ENCODE data around the gene HSD17B10. TPM values are rescaled to one million over a fixed set of nuclear protein-coding genes. Genes with fewer than 3 reads are reported as not detected.
"Not testable (repeated sequence)": the region's sequence is repeated elsewhere in the genome, so short reads cannot be mapped to it uniquely, and the experiment has no call there.

The HSD17B10 gene
- total and polyA plus RNA-seq, 10 donors: 41.9 to 67.7 (median 48.6) TPM

DNA sequence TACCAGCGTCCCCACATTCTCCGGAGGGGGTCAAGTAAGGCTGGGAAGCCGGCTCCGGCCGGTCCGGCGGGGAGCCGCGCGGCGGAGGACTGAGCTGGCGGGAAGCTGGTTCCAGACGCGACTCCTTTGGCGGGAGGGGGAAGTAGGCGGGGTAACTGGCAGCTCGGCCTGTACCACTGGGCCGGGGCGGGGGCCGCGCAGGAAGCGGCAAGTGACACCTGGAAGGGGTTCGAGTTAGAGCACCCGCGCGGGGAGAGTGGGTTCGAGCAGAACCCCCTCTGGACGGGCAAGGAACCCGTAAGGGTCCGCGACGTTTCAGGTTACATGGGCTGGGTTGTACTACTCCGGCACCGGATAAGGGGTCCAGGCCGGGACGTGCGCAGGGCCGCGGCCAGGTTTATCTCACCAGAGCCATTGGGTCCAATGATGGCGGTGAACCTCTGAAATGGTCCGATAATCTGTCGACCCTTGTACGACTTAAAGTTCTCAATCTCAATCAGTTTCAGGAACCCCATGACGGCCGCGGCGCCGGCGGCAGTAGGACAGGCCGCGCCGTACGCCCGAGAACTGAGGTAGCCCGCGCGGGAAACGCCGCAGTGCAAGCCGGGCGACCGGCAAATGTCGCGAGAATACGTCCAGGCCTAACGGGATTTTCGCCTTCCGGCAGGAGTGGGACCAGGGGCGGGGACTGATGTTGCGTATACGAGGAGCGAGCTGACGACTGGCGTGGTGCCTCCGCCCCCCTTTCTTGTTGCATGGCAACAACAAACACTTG is 11.9 kb downstream of the HSD17B10 start, which contains the start of gene SMC1A:
Gene SMC1A (minus strand): TSS at position 569 of the 775 bp plus-strand sequence. CDS start 54 bp downstream, at position 515.
- TF ChIP-seq POLR2AphosphoS5 (IDR thresholded peaks at IDR 0.05) (peak; percentile 92 to 94 (median 93)), POLR2A (IDR thresholded peaks at IDR 0.05) (peak in 2 of 3 donors; percentile 27 to 38)
- TF ChIP-seq, protein P1, sequence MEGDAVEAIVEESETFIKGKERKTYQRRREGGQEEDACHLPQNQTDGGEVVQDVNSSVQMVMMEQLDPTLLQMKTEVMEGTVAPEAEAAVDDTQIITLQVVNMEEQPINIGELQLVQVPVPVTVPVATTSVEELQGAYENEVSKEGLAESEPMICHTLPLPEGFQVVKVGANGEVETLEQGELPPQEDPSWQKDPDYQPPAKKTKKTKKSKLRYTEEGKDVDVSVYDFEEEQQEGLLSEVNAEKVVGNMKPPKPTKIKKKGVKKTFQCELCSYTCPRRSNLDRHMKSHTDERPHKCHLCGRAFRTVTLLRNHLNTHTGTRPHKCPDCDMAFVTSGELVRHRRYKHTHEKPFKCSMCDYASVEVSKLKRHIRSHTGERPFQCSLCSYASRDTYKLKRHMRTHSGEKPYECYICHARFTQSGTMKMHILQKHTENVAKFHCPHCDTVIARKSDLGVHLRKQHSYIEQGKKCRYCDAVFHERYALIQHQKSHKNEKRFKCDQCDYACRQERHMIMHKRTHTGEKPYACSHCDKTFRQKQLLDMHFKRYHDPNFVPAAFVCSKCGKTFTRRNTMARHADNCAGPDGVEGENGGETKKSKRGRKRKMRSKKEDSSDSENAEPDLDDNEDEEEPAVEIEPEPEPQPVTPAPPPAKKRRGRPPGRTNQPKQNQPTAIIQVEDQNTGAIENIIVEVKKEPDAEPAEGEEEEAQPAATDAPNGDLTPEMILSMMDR (IDR thresholded peaks at IDR 0.05 in 8 of 11, conservative IDR thresholded peaks at IDR 0.05 in 3 of 11): peak in 3 of 11 experiments; percentile 32 to 43 (median 38)
- 0 to 9% (median 1%) methylated on average over 2 to 75 of the region's 75 CpGs for WGBS, 5 donors

DNA sequence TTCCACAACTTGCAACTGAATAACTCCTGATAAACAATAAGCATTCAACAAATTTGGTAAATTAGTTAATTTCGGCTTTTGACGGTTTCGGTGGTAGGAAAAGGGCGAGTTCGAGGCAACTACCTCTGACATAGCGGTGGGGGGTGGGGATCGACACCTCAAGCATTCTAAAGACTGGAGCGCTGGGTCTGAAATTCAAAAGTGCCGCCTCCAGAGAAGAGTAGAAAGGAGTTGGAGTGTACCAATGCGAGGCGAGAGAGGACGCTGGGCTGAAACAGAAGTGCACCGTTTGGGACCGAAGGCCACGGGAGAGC is 12.4 kb downstream of the HSD17B10 start:
- Histone ChIP-seq H3K27ac (peak overlapping the region; percentile 90 to 97 (median 94)), H3K9me3 (no peaks in the 10 kb centered on the region), H3K4me3 (peak overlapping the region; percentile 44 to 87 (median 62)), H3K27me3 (replicated peaks in 1 of 7) (no peaks in the 10 kb centered on the region), H3K36me3 (peaks cover 0 to 7% (median 2%) of the 10 kb centered on the region in 6 donors), H3K4me1 (peaks cover 9 to 34% (median 26%) of the 10 kb centered on the region in 6 donors)
- 0 to 4% (median 1%) methylated on average over 9 to 15 of the region's 15 CpGs for WGBS, 5 donors
- TF ChIP-seq, protein P1 (IDR thresholded peaks at IDR 0.05 in 8 of 11, conservative IDR thresholded peaks at IDR 0.05 in 3 of 11): no peak
- TF ChIP-seq POLR2AphosphoS5 (IDR thresholded peaks at IDR 0.05): no peak
- no peak for TF ChIP-seq POLR2A (IDR thresholded peaks at IDR 0.05)
- intact Hi-C loops (cut with DNase I; ENCODE audit: low total_unique reads): no loop called here
- DNase-seq: no peak

More for the DNA sequence above, 11.9 kb downstream of the HSD17B10 start, which contains the start of gene SMC1A:
- Histone ChIP-seq H3K36me3 (peaks cover 0 to 1% (median 0%) of the 10 kb centered on the region in 6 donors), H3K4me3 (peak within 1 kb of the TSS; percentile 44 to 87 (median 62)), H3K27me3 (replicated peaks in 1 of 7) (no peaks in the 10 kb centered on the region), H3K4me1 (peaks cover 9 to 34% (median 26%) of the 10 kb centered on the region in 6 donors), H3K9me3 (no peaks in the 10 kb centered on the region), H3K27ac (peak within 1 kb of the TSS; percentile 90 to 97 (median 94))
- DNase-seq: peak; percentile 99
- intact Hi-C loops (cut with DNase I; ENCODE audit: low total_unique reads): no loop called here

DNA sequence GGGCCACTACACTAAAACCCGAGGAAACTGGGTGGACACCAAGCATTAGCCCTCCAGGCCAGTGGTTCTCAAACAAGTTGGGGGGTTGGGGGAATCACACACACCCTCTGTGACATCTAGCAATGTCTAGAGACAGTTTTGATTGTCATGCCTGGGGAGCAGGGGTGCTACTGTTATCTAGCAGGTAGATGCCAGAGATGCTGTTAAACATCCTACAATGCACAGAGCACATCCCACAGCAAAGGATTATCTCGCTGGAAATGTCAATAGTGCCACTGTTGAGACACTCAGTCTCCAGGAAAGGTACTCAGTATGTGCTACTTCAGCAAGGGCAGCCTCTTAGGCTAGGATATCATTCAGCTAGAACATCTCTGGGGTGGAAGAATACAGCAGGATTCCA is 13.0 kb downstream of the HSD17B10 start:
- 35 to 48% (median 47%) methylated on average over 2 of the region's 2 CpGs for whole genome bisulfite sequencing, 5 donors
- Histone ChIP-seq H3K27ac (peak overlapping the region in 2 of 8 donors; percentile 95 to 97), H3K4me3 (peak overlapping the region in 7 of 8 donors; percentile 44 to 87 (median 65)), H3K36me3 (peaks cover 0 to 11% (median 3%) of the 10 kb centered on the region in 6 donors), H3K9me3 (no peaks in the 10 kb centered on the region), H3K27me3 (replicated peaks in 1 of 7) (no peaks in the 10 kb centered on the region), H3K4me1 (peaks cover 9 to 34% (median 26%) of the 10 kb centered on the region in 6 donors)
- TF ChIP-seq POLR2AphosphoS5 (IDR thresholded peaks at IDR 0.05): no peak
- TF ChIP-seq, protein P1 (IDR thresholded peaks at IDR 0.05 in 8 of 11, conservative IDR thresholded peaks at IDR 0.05 in 3 of 11): no peak
- no peak for TF ChIP-seq POLR2A (IDR thresholded peaks at IDR 0.05)
- no peak for DNase-seq
- intact Hi-C loops (cut with DNase I; ENCODE audit: low total_unique reads): no loop called here

DNA sequence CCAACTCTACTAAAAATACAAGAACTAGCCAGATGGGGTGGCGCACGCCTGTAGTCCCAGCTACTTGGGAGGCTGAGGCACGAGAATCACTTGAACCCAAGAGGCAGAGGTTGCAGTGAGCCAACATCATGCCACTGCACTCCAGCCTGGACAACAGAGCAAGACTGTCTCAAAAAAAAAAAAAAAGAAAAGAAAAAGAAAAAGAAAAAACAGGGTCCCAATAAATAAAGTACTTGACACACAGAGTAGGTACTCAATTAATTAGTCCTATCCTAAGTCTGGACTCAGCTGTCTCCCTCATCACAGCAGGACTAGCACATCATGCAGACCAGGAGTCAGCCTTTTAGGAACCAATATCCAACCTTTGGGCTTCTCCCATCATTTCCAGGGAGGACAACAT is 13.8 kb downstream of the HSD17B10 start:
- H3K9me3 ChIP-seq; DNase-seq; H3K27me3 ChIP-seq (replicated peaks in 1 of 7); intact Hi-C loops (cut with DNase I; ENCODE audit: low total_unique reads); H3K4me3 ChIP-seq; H3K27ac ChIP-seq: not testable (repeated sequence)
- peaks cover 9 to 34% (median 26%) of the 10 kb centered on the region in 6 donors for H3K4me1 ChIP-seq
- WGBS, 5 donors: 88 to 100% (median 93%) methylated on average over 3 of the region's 3 CpGs
- peaks cover 0 to 11% (median 3%) of the 10 kb centered on the region in 6 donors for H3K36me3 ChIP-seq

Data from spleen (tissue), 11 donors.